ENCODE data around the gene HIVEP3.

DNA sequence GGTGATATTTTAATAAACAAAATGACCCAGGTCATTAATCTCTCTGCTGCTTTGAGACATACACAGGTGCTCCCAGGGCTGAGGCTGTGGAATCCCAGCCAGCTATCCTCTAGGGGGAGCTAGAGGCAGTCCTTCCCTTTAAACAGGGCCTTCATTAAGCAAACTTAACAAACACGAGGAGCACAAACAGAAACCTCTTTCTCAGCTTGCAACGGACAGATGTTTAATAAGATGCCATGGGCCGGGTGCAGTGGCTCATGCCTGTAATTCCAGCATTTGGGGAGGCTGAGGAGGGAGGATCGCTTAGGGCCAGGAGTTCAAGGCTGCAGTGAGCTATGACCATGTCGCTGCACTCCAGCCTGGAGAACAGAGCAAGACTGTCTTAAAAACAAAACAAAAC, 106.7 kb downstream of the HIVEP3 start:
- TF ChIP-seq, protein P1, sequence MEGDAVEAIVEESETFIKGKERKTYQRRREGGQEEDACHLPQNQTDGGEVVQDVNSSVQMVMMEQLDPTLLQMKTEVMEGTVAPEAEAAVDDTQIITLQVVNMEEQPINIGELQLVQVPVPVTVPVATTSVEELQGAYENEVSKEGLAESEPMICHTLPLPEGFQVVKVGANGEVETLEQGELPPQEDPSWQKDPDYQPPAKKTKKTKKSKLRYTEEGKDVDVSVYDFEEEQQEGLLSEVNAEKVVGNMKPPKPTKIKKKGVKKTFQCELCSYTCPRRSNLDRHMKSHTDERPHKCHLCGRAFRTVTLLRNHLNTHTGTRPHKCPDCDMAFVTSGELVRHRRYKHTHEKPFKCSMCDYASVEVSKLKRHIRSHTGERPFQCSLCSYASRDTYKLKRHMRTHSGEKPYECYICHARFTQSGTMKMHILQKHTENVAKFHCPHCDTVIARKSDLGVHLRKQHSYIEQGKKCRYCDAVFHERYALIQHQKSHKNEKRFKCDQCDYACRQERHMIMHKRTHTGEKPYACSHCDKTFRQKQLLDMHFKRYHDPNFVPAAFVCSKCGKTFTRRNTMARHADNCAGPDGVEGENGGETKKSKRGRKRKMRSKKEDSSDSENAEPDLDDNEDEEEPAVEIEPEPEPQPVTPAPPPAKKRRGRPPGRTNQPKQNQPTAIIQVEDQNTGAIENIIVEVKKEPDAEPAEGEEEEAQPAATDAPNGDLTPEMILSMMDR (IDR thresholded peaks at IDR 0.05) = peak; percentile 48
- TF ChIP-seq EZH2 (IDR thresholded peaks at IDR 0.05; ENCODE audit: borderline replicate concordance, insufficient read depth, low read depth, low read length, poor library complexity, severe bottlenecking) = no peak
